ENCODE data around the gene HTD2.
A peak's percentile ranks its signal among the peaks of the same experiment; 100 is the strongest.

HTD2 gene

DNA sequence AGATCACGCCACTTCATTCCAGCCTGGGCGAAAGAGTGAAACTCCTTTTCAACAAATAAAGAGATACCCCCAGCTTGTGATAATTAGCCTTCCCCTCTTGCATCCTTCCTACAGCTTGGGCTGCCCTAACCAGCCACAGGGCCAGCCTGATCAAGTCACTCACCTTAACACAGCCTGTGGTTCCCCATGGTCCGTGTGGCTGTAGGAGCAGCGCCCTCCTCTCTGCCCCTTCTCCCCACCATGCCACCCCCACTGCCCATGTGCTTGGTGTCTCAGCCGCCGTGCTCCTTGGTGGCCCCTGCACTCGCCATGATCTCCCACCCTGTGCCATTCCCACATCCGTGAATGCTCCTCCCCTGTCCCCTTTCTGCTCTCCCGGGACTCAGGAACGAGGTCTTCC is 13.5 kb upstream of the HTD2 start:
- DNase-seq (ENCODE audit: low read depth): no peak

DNA sequence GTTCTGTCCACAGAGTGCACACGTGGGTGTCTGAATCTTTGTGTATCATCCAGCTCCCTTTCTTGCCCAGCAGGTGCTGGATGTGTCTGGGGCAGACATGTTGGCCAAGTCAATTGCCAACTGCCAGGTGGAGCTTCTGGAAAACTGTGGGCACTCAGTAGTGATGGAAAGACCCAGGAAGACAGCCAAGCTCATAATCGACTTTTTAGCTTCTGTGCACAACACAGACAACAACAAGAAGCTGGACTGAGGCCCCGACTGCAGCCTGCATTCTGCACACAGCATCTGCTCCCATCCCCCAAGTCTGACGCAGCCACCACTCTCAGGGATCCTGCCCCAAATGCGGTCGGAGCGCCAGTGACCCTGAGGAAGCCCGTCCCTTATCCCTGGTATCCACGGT is 12.8 kb upstream of the HTD2 start:
- no peak for DNase-seq (ENCODE audit: low read depth)

DNA sequence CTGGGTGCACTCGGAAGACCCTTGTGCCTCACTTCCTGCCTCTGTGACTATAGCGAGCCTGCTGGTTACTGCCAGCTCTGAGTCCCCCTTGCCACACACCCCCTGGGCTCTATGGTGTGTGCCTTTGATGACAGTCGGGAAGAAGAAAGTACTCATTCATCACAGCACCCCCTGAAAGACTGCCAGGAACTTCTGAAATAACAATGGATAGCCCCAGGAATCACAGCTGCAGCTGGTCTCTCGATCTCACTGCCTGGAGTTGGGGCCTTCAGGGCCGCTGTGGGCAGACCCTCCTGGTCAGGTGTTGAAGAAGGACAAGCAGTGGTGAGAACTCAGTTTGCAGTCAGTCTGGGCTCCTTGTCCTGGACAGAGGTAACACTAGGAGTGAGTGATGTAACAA is 10.1 kb upstream of the HTD2 start:
- DNase-seq (ENCODE audit: low read depth): no peak

GRCh38 chr3:58296843-58297242 is 9.5 kb upstream of the HTD2 start:
- DNase-seq (ENCODE audit: low read depth): no peak

GRCh38 chr3:58298190-58298589 is 8.1 kb upstream of the HTD2 start:
- DNase-seq (ENCODE audit: low read depth): no peak

GRCh38 chr3:58299075-58299474 is 7.2 kb upstream of the HTD2 start:
- no peak for DNase-seq (ENCODE audit: low read depth)

GRCh38 chr3:58299839-58300516 is 6.3 kb upstream of the HTD2 start:
- peak; percentile 62 for DNase-seq (ENCODE audit: low read depth)

DNA sequence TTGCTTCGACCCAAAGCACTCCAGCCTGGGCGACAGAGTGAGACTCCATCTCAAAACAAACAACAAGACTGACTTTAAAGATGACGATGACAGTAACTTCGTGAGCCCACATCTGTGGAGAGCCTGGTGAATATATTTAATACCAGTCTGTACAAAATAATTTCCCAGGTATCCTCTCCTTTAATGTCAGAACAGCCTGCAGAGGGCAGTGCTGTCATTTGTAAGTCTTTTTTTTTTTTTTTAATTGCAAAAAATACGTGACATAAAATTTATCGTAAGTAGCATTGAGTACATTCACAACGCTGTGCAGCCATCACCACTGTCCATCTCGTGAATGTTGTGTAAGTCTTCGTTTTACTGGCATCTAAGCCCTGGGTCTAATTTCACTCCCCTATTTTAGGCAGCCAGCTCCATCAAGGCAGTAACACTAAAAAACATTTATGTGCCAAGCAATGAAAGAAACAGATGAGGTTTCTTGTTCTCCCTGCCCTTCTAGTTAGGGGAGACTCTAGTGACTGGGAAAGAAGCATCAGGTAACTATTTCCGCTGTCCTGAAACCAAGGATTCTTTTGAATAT is 1.4 kb downstream of the HTD2 start:
- peak; percentile 78 for DNase-seq (ENCODE audit: low read depth)

GRCh38 chr3:58308728-58309127 is 2.4 kb downstream of the HTD2 start:
- DNase-seq (ENCODE audit: low read depth): peak; percentile 18

DNA sequence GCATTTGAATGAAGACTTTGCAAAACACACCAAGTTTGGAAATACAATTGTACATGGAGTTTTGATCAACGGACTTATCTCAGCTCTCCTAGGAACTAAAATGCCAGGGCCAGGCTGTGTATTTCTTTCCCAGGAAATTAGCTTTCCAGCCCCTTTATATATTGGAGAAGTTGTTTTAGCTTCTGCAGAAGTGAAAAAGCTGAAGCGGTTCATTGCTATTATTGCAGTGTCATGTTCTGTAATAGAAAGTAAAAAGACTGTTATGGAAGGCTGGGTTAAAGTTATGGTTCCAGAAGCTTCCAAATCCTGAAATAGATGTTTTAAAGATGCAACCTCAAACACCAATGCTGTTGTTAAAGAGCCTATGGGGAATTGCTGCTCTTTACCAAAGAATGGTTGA is 11.5 kb downstream of the HTD2 start:
- DNase-seq (ENCODE audit: low read depth): no peak

DNA sequence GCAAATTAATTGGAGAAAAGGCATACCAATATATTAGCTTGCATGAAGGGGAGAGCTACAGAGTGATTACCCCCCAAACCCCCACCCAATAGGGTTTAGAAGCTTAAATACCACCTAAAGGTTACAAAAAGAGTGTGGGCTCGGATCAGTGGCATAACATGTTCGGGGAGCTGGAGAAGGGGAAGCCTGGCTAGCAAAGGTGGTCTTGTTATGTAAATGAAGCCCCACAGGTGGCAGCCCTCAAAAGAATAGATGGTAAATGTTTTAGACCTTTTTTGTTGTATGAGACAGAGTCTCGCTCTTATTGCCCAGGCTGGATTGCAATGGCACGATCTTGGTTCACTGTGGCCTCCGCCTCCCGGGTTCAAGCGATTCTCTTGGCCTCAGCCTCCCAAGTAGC is 15.5 kb downstream of the HTD2 start:
- no peak for DNase-seq (ENCODE audit: low read depth)

- no peak for DNase-seq (ENCODE audit: low read depth)
Measured at GRCh38 chr3:58322793-58323192, 16.5 kb downstream of the HTD2 start.

- DNase-seq (ENCODE audit: low read depth): peak; percentile 5
Measured at GRCh38 chr3:58323529-58324390, 17.4 kb downstream of the HTD2 start.

- DNase-seq (ENCODE audit: low read depth): no peak
Measured at GRCh38 chr3:58324391-58325390, 18.4 kb downstream of the HTD2 start.

GRCh38 chr3:58325525-58325992 is 19.2 kb downstream of the HTD2 start:
- DNase-seq (ENCODE audit: low read depth): peak; percentile 17

- DNase-seq (ENCODE audit: low read depth): no peak
Measured at GRCh38 chr3:58326267-58326900, 20.1 kb downstream of the HTD2 start.

GRCh38 chr3:58329150-58329921 is 23.0 kb downstream of the HTD2 start:
- no peak for DNase-seq (ENCODE audit: low read depth)

- DNase-seq (ENCODE audit: low read depth): no peak
Measured at GRCh38 chr3:58329922-58330413, 23.6 kb downstream of the HTD2 start.

DNA sequence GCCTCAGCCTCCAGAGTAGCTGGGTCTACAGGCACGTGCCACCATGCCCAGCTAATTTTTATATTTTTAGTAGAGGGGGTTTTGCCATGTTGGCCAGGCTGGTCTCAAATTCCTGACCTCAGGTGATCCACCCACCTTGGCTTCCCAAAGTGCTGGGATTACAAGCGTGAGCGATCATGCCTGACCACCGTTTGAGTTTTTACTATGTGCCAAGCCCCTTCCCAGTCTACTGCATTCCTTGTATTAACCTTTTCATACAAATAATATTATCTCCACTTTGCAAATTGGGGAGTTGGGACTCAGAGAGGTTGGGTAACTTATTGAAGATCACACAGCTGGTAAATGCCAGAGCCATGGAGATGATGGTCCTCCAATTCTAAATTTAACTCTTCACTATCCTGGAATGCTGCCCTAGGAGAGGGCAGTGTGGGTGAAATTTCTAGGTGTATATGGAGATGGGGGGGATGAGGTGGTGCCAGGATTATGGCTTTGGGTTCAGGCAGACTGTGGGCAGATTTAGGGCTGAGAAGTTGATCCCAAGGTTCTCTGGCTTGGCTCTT is 25.4 kb downstream of the HTD2 start:
- DNase-seq (ENCODE audit: low read depth): no peak

- peak; percentile 82 for DNase-seq (ENCODE audit: low read depth)
Measured at GRCh38 chr3:58332575-58333188, 26.4 kb downstream of the HTD2 start, which contains the start of gene PXK. TSS of gene PXK (plus strand) at chr3:58332892. CDS start at chr3:58332989, 97 bp downstream.

Measured in ELR (cell line).